ENCODE measurements around the gene PPP1R27.

Gene PPP1R27

GRCh38 chr17:81808778-81809555 lies 25.9 kb downstream of the PPP1R27 start:
- DNase-seq (ENCODE audit: extremely low spot score, insufficient read length, low read depth): no peak
- no peak for FAIRE-seq

DNA sequence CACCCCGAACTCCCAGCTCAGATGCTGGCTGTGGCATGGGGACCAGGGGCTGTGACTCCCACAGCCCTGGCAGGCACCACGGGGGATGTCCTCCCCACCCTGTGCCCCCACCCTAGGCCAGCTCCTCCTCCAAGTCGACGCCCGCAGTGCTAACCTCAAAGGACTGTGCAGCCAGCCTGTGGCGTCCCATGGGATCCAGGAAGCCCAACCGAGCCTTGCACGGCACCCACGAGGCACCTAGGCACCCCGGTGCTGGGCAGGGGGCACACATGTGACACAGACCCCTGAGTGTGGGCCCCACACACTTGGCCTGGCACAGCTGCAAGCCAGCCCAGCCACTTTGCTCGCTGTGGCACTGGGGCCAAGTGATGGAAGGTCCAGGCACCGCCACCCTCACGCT lies 27.0 kb downstream of the PPP1R27 start:
- DNase-seq (ENCODE audit: extremely low spot score, insufficient read length, low read depth): no peak
- no peak for FAIRE-seq

DNA sequence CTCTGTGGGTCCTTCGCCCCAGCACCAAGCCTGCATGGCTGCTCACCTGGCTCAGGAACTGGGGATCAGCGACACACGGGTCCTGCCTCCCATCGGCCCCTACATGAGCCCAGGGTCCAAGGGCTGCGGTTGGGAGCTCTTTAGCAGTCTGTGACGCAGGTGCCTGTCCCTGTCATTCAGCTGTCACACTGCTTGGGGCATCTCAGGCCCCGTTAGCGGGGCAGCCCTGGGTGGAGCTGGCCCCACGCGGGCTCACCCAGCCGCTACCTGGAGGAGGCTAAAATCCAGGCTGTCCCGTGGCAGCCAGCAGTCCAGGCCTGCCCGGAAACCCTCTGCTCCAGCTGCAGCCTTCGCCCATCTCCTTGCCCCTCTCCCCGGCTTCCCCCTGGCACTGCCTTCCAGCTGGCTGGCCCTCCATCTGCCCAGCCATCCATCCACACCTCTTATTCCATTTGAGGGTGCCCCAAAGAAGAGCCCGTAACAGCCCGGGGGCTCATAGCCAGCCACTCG lies 27.6 kb downstream of the PPP1R27 start:
- no peak for FAIRE-seq

DNA sequence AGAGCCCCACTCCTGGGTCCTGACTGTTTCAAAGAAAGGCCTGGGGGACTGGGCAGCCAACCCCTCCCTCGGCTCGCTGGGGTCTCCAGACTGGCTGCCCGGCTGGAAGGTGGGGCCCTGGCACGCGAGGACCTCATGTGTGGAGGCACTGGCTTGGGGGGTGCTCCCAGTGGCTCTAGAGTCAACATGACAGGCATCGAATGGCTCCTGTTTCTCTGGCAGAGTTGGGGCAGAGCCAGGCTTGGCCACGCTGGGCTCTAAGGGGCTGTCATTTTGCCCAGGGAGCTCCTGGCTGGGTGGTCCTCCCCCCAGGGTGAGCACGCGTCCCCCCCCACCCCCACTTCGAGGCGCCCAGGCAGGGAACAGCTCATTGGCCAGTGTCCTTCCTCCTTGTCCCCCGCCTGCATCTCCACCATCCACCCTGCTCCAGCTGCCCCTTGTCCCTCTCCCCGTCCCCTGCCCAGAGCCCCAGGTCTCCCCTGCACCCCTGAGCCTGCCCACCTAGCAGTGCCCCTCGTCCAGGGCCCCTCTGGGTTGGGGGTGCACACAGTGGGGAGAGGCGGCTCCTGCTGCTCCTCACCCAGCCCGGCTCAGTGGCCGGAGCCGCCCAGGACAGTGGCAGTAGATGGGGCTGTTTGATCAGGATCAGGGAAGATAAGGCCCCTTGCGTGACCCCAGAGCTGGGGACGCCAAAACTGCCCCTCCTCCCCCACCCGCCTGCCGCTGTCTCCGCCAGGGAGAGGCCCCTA lies 28.2 kb downstream of the PPP1R27 start:
- DNase-seq (ENCODE audit: extremely low spot score, insufficient read length, low read depth): no peak
- FAIRE-seq: no peak

More for the DNA sequence above, 27.6 kb downstream of the PPP1R27 start:
- no peak for DNase-seq (ENCODE audit: extremely low spot score, insufficient read length, low read depth)

DNA sequence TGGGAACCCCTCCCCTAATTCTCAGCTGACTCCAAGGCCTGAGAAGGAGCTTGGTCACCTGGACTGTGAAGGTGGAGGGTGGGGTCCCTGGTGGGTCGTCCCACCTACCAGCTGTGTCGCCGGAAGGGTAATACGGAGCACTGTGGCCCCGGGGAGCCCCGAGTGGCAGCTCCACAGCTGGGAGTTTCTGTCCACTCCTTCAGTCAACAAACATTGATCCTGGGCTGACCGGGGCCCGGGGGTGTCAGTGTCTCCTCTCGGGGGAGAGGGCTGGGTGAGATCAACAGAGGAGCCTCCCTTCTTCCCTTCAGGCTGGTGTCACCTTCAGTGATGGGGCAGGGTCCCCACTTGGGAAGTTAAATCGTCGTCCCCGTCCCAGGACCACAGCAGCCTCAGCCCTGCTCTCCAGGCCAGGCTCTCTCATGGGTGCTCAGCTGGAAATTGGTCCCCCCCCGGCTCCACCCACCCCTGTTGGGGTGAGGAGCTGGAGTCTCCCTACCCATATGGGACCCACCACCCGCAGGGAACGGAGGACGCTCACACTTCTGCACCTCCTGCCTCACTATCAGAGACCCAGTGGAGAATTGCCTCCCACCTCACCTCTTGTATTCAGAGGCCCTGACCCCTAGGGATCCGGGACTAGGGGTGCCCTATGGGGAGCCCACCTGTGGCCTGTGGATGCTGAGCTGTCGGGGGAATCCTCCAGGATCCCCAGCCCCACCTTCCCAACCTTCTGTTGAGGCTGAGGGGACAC lies 29.0 kb downstream of the PPP1R27 start:
- FAIRE-seq: no peak
- no peak for DNase-seq (ENCODE audit: extremely low spot score, insufficient read length, low read depth)

- DNase-seq (ENCODE audit: extremely low spot score, insufficient read length, low read depth) (no peak), FAIRE-seq (no peak)
Measured at GRCh38 chr17:81804559-81805399, 30.1 kb downstream of the PPP1R27 start.

DNA sequence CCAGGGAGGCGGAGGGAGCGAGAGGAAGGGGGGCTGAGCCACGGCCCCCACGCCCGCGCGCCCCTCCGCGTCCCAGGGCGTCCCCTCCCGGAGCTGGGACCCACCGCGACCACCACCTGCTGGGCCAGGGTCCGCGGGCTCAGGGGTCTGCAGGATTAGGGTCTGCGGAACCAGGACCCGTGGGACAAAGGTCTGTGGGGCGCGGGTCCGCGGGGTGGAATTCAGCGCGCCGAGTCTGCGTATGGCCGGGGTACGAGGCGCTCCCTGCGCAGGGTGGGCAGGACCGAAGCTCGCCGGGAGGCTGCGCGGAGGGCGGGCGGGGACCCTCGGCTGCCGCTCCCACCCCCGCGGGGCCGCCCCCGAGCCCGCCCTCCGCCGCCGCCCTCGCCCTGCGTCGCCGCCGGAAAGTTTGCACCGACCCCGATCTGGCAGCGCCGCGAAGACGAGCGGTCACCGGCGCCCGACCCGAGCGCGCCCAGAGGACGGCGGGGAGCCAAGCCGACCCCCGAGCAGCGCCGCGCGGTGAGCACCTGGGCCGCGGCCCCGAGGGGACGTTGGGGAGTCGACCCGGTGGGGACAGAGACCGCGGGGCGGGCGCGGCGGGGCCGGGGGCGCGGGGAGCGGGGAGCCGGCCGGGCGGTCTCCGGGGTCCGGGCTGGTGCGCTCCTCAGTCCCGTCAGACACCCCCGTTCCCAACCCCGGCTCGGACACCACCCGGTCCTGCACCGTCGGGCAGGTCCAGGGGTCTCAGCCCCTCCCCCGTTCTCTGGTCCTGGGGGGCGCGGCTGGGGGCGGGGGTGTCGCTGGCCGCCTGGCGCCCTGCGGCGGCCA lies 30.9 kb downstream of the PPP1R27 start, which contains the start of gene GCGR:
Gene GCGR (plus strand): TSS at position 423 of the 831 bp plus-strand sequence. CDS start 4,869 bp downstream, outside the sequence.
- FAIRE-seq (no peak), DNase-seq (ENCODE audit: extremely low spot score, insufficient read length, low read depth) (no peak)

- FAIRE-seq: no peak
- no peak for DNase-seq (ENCODE audit: extremely low spot score, insufficient read length, low read depth)
Measured at GRCh38 chr17:81802856-81803643, 31.8 kb downstream of the PPP1R27 start.

- no peak for FAIRE-seq
- no peak for DNase-seq (ENCODE audit: extremely low spot score, insufficient read length, low read depth)
Measured at GRCh38 chr17:81802048-81802758, 32.6 kb downstream of the PPP1R27 start.

- no peak for DNase-seq (ENCODE audit: extremely low spot score, insufficient read length, low read depth)
- no peak for FAIRE-seq
Measured at GRCh38 chr17:81801327-81801726, 33.5 kb downstream of the PPP1R27 start.

DNA sequence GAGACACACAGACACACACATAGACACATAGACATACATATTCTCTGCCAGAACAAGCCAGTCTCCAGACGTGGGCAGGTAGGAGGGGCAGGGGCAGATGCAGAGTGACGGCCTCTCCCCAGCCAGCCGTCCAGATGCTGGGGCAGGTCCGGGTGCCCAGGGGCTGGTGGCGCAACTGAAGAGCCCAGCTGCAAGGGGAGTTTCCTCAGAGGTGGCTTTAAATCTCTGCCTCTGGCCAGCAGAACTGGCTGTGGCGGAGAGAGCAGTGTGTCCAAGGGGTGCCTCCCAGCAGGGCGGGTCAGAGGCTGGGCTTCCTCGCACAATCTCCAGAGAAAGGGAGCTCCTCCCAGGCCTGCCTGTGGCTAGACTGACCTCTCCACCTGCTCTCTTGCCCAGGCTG lies 40.3 kb downstream of the PPP1R27 start:
- DNase-seq (ENCODE audit: extremely low spot score, insufficient read length, low read depth) (no peak), FAIRE-seq (no peak)

DNA sequence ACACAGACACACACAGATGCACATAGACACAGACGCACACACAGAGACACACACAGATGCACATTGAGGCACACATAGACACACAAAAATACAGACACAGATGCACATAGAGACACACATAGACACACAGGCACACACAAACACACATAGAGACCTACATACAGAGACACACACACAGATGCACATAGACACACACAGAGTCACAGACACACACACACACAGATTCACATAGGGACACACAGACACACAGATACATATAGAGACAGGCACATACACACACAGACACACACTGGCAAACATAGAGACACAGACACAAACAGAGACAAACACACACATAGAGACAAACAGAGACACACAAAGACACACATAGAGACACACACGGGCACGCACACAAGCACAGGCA lies 40.8 kb downstream of the PPP1R27 start:
- FAIRE-seq: no peak
- no peak for DNase-seq (ENCODE audit: extremely low spot score, insufficient read length, low read depth)

DNA sequence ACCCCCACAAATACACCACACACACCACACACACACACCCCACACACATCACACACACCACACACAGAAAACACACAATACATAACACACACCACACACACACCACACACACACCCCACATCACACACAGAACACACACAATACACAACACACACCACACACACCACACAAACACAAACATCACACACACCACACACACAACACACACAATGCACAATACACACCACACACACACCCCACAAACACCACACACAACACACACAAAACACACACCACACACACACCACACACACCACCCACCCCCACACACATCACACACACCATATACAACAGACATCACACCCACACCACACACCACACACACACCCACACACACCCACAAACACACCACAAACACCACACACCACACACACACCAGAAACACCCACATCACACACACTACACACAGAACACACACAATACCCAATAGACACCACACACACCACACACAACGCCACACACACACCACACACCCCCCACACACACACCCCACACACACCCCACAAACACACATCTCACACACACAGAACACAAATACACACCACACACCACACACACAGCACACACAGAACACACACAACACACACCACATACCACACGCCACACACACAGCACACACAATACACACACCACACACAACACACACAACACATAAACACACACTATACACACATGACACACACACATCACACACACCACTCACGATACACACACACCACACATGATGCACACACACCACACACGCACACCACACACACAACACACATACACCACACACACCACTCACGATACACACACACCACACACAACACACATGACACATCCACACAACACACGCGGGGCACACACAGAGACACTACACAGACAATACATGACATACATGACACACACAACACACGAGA lies 41.9 kb downstream of the PPP1R27 start:
- FAIRE-seq (no peak), DNase-seq (ENCODE audit: extremely low spot score, insufficient read length, low read depth) (no peak)
